DOHH2 (cell line): ENCODE results near the gene DMAC1.

ENCODE experiments used
- CTCF ChIP-seq: fragments of 200-600 bp; sonication (generic); IDR thresholded peaks from one replicate; pipeline ENCODE4 v1.5.1; 2014; ENCODE audit warnings: antibody characterized with exemption, mild to moderate bottlenecking, low read depth, low read length; ENCODE audit not compliant: poor library complexity, severe bottlenecking
- EZH2phosphoT487 ChIP-seq: fragments of 200-600 bp; sonication (generic); IDR thresholded peaks from 2 replicates; pipeline ENCODE4 v1.6.1; 2017; ENCODE audit warnings: borderline replicate concordance, mild to moderate bottlenecking, antibody characterized with exemption, low read length, moderate library complexity, mixed read lengths

- TF ChIP-seq CTCF, result no peak
- TF ChIP-seq EZH2phosphoT487, result no peak
Observed at GRCh38 chr9:7848498-7848897, 48.9 kb upstream of the DMAC1 start.
